ENCODE measurements around the gene KBTBD13.
"Not testable (repeated sequence)": the region's sequence is repeated elsewhere in the genome, so short reads cannot be mapped to it uniquely, and the experiment has no call there.

KBTBD13 gene

DNA sequence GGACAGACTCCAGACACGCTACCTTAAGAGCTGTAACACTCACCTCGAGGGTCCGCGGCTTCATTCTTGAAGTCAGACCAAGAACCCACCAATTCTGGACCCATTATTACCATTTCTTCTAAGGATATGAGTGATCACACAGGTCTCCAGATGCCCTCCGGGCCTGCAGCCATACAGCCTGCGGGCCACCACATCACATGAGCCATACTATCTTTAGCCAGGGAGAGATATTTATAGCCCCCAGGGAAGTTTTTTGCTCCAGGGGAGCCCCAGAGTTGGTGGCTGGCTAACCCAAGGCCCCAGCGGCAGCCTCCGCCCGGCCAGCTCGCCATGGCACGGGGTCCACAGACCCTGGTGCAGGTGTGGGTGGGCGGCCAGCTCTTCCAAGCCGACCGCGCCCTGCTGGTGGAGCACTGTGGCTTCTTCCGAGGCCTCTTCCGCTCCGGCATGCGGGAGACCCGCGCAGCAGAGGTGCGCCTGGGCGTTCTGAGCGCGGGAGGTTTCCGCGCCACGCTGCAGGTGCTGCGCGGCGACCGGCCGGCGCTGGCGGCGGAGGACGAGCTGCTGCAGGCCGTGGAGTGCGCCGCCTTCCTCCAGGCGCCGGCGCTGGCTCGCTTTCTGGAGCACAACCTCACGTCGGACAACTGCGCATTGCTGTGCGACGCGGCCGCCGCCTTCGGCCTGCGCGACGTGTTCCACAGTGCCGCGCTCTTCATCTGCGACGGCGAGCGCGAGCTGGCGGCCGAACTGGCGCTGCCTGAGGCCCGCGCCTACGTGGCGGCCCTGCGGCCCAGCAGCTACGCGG, at the start of gene KBTBD13:
TSS of gene KBTBD13 (plus strand) at position 261 of the 805 bp plus-strand sequence. CDS start at position 331, 70 bp downstream.
- DNase-seq = no peak

- no peak for DNase-seq
Measured at GRCh38 chr15:65026756-65027155, 49.8 kb upstream of the KBTBD13 start.

DNA sequence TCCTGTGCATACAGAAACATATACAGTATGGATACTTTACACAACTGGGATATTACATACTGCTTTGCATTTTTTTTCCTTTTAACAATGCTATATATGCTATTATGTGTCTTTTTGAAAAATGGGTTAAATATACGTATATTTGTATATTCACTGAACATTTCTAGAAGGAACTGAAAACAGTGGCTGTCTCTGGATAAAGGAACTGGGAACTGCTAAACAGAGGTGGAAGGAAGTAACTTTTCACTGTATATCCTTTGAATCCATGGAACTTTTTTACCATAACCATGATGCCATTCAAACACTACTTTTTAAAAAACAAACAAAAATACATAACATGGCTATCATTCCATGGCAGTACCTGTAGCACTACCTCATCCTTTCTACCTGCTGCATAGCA, 49.0 kb upstream of the KBTBD13 start:
- DNase-seq = no peak

DNA sequence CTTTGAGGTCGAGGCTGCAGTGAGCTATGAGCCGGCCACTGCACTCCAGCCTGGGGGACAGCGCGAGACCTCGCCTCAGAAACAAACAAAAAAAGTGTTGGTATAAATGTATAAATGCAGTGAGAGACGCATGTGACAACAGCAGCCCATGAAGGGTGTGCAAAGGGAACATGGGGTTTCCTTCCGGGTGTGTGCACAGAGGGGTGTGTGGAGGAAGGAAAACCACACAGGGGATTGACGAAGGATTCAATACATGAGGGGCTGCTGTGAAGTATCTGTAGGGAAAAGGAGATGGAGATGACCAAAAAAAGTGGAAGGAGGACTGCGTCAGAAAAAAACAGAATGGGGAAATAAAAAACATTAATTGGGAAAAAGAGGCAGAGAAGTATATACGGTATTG, 48.2 kb upstream of the KBTBD13 start:
- DNase-seq = no peak

- DNase-seq = peak; percentile 43 to 94 (median 83)
Measured at GRCh38 chr15:65028921-65029735, 47.4 kb upstream of the KBTBD13 start, which contains the start of gene MTFMT. TSS of gene MTFMT (minus strand) at chr15:65029639. CDS start at chr15:65029613, 26 bp downstream.

DNA sequence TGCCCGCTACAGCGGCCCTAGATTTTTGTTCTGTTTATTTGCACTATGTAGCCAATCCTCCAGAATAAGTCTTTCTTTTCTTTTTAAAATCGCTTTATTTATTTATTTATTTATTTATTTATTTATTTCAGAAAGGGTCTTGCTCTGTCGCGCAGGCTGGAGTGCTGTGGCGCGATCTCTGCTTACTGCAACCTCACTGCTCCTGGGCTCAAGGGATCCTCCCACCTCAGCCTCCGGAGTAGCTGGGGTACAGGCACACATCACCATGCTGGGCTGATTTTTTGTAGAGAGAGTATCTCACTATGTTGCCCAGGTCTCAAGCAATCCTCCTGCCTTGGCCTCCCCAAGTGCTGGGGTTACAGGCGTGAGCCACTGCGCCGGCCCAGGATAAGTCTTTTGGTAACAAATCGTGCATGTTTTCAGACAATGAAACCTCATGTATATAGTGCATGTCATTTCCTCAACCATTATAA, 46.8 kb upstream of the KBTBD13 start:
- DNase-seq = no peak

GRCh38 chr15:65032801-65033537, 43.6 kb upstream of the KBTBD13 start:
- peak in 18 of 58 donors; percentile 7 to 40 (median 20) for DNase-seq

- DNase-seq = peak in 3 of 58 donors; percentile 11 to 53 (median 19)
Measured at GRCh38 chr15:65033659-65034269, 42.8 kb upstream of the KBTBD13 start.

DNA sequence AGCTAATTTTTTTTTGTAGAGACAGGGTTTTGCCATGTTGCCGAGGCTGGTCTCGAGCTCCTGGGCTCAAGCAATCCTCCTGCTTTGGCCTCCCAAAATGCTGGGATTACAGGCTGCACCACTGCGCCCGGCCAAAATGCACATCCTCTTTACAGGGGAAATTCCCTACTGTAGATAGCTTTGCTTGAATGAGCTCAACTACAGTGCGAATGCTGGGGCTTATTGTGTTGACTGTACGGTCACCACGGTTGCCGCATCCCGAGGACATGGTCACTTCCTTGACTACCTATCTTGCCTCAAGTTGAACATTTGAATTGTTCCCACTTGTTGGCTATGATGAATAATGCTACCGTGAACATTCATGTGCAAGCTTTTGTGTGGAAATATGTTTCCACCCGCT, 41.8 kb upstream of the KBTBD13 start:
- no peak for DNase-seq

GRCh38 chr15:65037309-65037708, 39.2 kb upstream of the KBTBD13 start:
- no peak for DNase-seq

- DNase-seq = no peak
Measured at GRCh38 chr15:65038428-65038827, 38.1 kb upstream of the KBTBD13 start.

DNA sequence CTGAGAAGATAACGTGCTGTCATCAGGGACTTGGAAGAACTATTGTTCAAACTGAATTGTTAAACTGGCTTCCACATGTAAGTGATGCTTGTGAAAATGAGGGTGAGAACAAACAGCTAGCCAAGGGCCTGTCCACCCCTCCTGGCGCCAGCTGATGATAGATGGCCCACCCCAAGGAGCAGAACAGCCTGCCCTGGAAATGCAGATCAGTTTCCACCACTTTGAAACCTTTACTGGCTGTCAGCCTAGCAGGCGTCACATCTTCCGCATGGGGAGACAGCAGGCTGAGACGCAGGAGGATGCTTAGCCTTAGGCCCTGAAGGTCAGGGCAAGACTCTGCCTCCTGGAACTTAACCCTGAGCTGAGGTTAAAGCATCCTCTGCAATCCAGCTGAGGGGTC, 37.7 kb upstream of the KBTBD13 start:
- DNase-seq = no peak

GRCh38 chr15:65040461-65040860, 36.1 kb upstream of the KBTBD13 start:
- no peak for DNase-seq

- no peak for DNase-seq
Measured at GRCh38 chr15:65041787-65042186, 34.8 kb upstream of the KBTBD13 start.

- DNase-seq = no peak
Measured at GRCh38 chr15:65042776-65043327, 33.7 kb upstream of the KBTBD13 start.

- DNase-seq = not testable (repeated sequence)
Measured at GRCh38 chr15:65044218-65044617, 32.3 kb upstream of the KBTBD13 start.

DNA sequence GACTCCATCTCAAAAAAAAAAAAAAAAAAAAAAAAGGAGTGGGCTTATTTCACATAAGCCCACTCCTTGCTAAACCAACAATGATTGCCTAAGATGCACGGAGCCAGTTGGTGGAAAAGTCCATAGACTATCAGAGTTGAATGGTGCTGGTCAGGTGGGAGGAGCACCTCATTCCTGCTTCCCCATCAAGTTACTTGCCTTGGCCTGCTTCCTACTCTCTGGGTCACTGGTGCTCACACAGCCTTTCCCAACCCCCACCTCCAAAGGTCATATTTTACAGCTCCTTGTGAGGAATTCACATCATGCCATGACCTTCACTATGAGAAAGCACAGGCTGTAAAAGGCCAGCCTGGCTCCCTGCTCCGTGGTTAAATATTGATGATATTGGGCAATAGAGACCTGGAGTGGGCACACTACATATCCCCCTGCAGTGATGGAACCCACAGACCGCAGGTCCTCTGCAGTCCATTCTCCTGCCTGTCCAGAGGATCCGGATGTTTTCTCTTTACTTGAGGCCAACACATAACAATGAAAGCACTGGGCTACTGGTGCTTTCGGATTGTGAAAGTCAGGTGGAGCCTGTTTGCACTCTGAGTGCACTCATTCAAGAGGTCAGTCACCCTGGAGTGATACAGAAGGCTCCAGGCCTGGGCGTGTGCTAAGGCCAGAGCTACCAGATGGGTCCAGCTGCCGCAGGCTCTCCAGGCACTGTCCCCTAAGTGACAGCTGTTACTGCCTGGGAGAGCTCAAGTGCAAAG, 31.6 kb upstream of the KBTBD13 start, which contains the start of gene SLC51B:
TSS of gene SLC51B (plus strand) at position 664 of the 758 bp plus-strand sequence. CDS start 4,618 bp downstream, outside the sequence.
- no peak for DNase-seq

GRCh38 chr15:65048241-65048640, 28.3 kb upstream of the KBTBD13 start:
- no peak for DNase-seq

GRCh38 chr15:65049418-65049840, 27.1 kb upstream of the KBTBD13 start:
- peak; percentile 43 to 94 (median 84) for DNase-seq

GRCh38 chr15:65050270-65050669, 26.3 kb upstream of the KBTBD13 start:
- no peak for DNase-seq

All from anterior cingulate cortex (tissue), 58 donors.